Spleen (tissue), 11 donors: Measurements from ENCODE around the gene WASL. TPM values are rescaled to one million over a fixed set of nuclear protein-coding genes. Genes with fewer than 3 reads are reported as not detected.

Source experiments
- DNase-seq: peaks from one replicate; pipeline ENCODE4 v3.0.0-alpha.2; 2020
- H3K27ac ChIP-seq, 8 donors: fragments of 200-600 bp; sonication (generic) in 7 of 8; 1 replicate in 4 of 8; 2 replicates in 4 of 8; pipeline versions ENCODE4 v1.5.0 to v1.8.0; 2016 to 2021; ENCODE audit warnings: inconsistent platforms in 4 of 8, mild to moderate bottlenecking in 4 of 8, moderate library complexity in 1 of 8
- H3K27me3 ChIP-seq, 7 donors: fragments of 200-600 bp; sonication (generic) in 6 of 7; replicated peaks in 1 of 7; 1 replicate in 4 of 7; 2 replicates in 3 of 7; pipeline versions ENCODE4 v1.5.0 to v1.8.0; 2016 to 2021; ENCODE audit warnings: inconsistent platforms in 3 of 7, mild to moderate bottlenecking in 1 of 7
- H3K36me3 ChIP-seq, 6 donors: fragments of 200-600 bp; sonication (generic) in 5 of 6; 1 replicate in 4 of 6; 2 replicates in 2 of 6; pipeline versions ENCODE4 v1.5.0 to v1.8.0; 2016 to 2021; ENCODE audit warnings: inconsistent platforms in 2 of 6
- H3K4me1 ChIP-seq, 6 donors: fragments of 200-600 bp; sonication (generic) in 5 of 6; 1 replicate in 3 of 6; 2 replicates in 3 of 6; pipeline versions ENCODE4 v1.5.0 to v1.8.0; 2016 to 2021; ENCODE audit warnings: inconsistent platforms in 3 of 6
- H3K4me3 ChIP-seq, 8 donors: fragments of 200-600 bp; sonication (generic) in 7 of 8; 1 replicate in 4 of 8; 2 replicates in 4 of 8; pipeline versions ENCODE4 v1.5.0 to v1.8.0; 2016 to 2021; ENCODE audit warnings: inconsistent platforms in 4 of 8, mild to moderate bottlenecking in 4 of 8, moderate library complexity in 2 of 8
- H3K9me3 ChIP-seq, 8 donors: fragments of 200-600 bp; sonication (generic) in 7 of 8; 1 replicate in 4 of 8; 2 replicates in 4 of 8; pipeline versions ENCODE4 v1.5.0 to v1.8.0; 2016 to 2021; ENCODE audit warnings: inconsistent platforms in 4 of 8
- POLR2A ChIP-seq, 3 donors: fragments of 450-650 bp; IDR thresholded peaks; one replicate each; pipeline ENCODE4 v1.5.1; 2017; ENCODE audit warnings: antibody characterized with exemption in 3 of 3, mild to moderate bottlenecking in 1 of 3
- POLR2AphosphoS5 ChIP-seq, 3 donors: sonication (generic); formaldehyde crosslinking; IDR thresholded peaks; one replicate each; pipeline ENCODE4 v1.5.1; 2017; ENCODE audit warnings: antibody characterized with exemption in 3 of 3
- WGBS, 5 donors: extraction: QIAGEN DNeasy Blood & Tissue Kit in 3 of 5; methylation state at CpG; one replicate each; pipeline versions ENCODE4 v1.1.5 to v1.1.7; 2013 to 2018; 5-methylcytosine and 5-hydroxymethylcytosine counted together
- intact Hi-C: fragments of 100-400 bp; cut with DNase I; formaldehyde crosslinking; loops from one replicate; pipeline ENCODE4 v1.15.0; 2023; ENCODE audit warnings: low total_unique reads
- polyA plus RNA-seq, 3 donors: library from polyadenylated mRNA; stranded (reverse); fragments of 200-250 nt; gene quantifications; one replicate each; pipeline ENCODE4 v1.2.1, GENCODE V29; 2013
- total RNA-seq, 7 donors: library from RNA; depleted of rRNA in 3 of 7; stranded (reverse); fragments of >200 nt in 3 of 7; fragmentation: NEBNext Ultra II Directional in 4 of 7; extraction: Animal tissue kit (Norgen Biotek cat#: 25700) in 4 of 7; gene quantifications; one replicate each; pipeline versions ENCODE4 v1.1.0 to v1.2.1, GENCODE V29; 2016 to 2021
- TF ChIP-seq, protein P1 (sequence below), 11 experiments: fragments of 200-600 bp in 7 of 11; fragments of 450-650 bp in 4 of 11; sonication (generic) in 4 of 11; IDR thresholded peaks in 8 of 11; conservative IDR thresholded peaks in 3 of 11; 1 replicate in 7 of 11; 2 replicates in 4 of 11; pipeline versions ENCODE4 v1.4.0 to v1.8.0; 2016 to 2021; ENCODE audit warnings: antibody characterized with exemption in 11 of 11, inconsistent platforms in 4 of 11, mild to moderate bottlenecking in 1 of 11
- donor health status: healthy with polysubstance abuse.
- donor health status: DM: no; HTN: no; CAD: no; lungs with moderate emphysema.
- donor health status: DM: no; HTN: no; CAD: no.
- donor health status: Bipolar disorder and iron deficiency.
- donor health status: healthy.
- donor health status: DM: no; HTN: no; CAD: no.
- donor health status: DM: yes; HTN: yes; CAD: no.

Gene WASL
- total and polyA plus RNA-seq, 10 donors = 5.3 to 31.0 (median 26.3) TPM

DNA sequence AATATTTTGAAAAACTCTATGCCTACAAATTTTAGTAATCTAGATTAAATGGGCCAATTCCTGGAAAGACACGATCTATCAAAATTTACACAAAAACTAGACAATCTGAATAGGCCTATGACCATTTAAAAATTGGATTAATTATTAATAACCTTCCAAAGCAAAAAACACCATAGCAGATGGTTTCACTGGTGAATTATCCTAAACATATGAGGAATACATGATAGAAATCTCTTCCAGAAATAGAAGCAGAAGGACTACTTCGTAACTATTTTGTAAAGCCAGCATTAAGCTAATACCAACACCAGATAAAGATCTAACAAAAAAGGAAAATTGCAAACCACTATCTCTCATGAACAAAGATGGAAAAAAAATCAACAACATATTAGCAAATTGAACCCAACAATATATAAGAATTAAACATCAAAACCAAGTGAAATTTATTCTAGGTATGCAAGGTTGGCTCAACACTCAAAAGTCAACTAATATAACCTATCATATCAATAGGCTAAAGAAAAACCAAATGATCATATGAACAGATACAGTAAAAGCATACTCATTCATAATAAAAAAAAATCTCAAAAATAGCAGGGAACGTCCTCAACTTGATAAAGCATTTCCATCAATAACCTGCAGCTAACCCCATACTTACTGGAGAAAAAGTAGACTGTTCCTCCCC, 16.3 kb downstream of the WASL start:
- H3K4me1 ChIP-seq = peaks cover 0 to 6% (median 0%) of the 10 kb centered on the region in 6 donors
- intact Hi-C loops = no loop called here
- no peak for DNase-seq
- H3K4me3 ChIP-seq = no peak overlapping the region
- WGBS, 5 donors = 91 to 99% (median 97%) methylated on average over 3 of the region's 3 CpGs
- H3K36me3 ChIP-seq = peaks cover 0 to 6% (median 0%) of the 10 kb centered on the region in 6 donors
- no peaks in the 10 kb centered on the region for H3K27me3 ChIP-seq
- TF ChIP-seq POLR2AphosphoS5 (IDR thresholded peaks at IDR 0.05) (no peak), POLR2A (IDR thresholded peaks at IDR 0.05) (no peak)
- TF ChIP-seq, protein P1, sequence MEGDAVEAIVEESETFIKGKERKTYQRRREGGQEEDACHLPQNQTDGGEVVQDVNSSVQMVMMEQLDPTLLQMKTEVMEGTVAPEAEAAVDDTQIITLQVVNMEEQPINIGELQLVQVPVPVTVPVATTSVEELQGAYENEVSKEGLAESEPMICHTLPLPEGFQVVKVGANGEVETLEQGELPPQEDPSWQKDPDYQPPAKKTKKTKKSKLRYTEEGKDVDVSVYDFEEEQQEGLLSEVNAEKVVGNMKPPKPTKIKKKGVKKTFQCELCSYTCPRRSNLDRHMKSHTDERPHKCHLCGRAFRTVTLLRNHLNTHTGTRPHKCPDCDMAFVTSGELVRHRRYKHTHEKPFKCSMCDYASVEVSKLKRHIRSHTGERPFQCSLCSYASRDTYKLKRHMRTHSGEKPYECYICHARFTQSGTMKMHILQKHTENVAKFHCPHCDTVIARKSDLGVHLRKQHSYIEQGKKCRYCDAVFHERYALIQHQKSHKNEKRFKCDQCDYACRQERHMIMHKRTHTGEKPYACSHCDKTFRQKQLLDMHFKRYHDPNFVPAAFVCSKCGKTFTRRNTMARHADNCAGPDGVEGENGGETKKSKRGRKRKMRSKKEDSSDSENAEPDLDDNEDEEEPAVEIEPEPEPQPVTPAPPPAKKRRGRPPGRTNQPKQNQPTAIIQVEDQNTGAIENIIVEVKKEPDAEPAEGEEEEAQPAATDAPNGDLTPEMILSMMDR (IDR thresholded peaks at IDR 0.05 in 8 of 11, conservative IDR thresholded peaks at IDR 0.05 in 3 of 11) = no peak
- H3K9me3 ChIP-seq = peaks cover 0 to 53% (median 43%) of the 10 kb centered on the region in 8 donors
- no peak overlapping the region for H3K27ac ChIP-seq

DNA sequence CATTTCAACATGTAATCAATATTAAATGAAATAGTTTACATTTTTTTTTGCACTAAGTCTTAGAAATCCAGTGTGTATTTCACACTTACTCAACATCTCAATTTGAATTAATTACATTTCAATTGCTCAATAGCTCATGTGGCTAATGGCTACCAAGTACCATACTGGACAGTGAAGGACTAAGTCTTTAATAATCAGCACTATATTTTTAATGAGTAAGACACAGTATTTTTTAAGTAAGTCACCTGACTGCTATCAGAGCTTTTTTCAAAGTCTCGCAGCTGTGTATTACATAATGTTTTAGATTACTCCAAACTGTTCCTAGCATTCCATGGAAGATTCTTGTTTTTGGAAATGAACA, 19.6 kb downstream of the WASL start:
- Histone ChIP-seq H3K27ac (no peak overlapping the region), H3K9me3 (peaks cover 0 to 20% (median 14%) of the 10 kb centered on the region in 8 donors), H3K4me3 (no peak overlapping the region), H3K36me3 (peaks cover 0 to 6% (median 0%) of the 10 kb centered on the region in 6 donors), H3K27me3 (no peaks in the 10 kb centered on the region), H3K4me1 (peaks cover 9 to 37% (median 22%) of the 10 kb centered on the region in 6 donors)
- no peak for TF ChIP-seq POLR2A (IDR thresholded peaks at IDR 0.05)
- TF ChIP-seq, protein P1 (IDR thresholded peaks at IDR 0.05 in 8 of 11, conservative IDR thresholded peaks at IDR 0.05 in 3 of 11) = no peak
- TF ChIP-seq POLR2AphosphoS5 (IDR thresholded peaks at IDR 0.05) = no peak
- no peak for DNase-seq
- intact Hi-C loops = no loop called here
- 83 to 96% (median 94%) methylated on average over 1 of the region's 1 CpG for WGBS, 5 donors

DNA sequence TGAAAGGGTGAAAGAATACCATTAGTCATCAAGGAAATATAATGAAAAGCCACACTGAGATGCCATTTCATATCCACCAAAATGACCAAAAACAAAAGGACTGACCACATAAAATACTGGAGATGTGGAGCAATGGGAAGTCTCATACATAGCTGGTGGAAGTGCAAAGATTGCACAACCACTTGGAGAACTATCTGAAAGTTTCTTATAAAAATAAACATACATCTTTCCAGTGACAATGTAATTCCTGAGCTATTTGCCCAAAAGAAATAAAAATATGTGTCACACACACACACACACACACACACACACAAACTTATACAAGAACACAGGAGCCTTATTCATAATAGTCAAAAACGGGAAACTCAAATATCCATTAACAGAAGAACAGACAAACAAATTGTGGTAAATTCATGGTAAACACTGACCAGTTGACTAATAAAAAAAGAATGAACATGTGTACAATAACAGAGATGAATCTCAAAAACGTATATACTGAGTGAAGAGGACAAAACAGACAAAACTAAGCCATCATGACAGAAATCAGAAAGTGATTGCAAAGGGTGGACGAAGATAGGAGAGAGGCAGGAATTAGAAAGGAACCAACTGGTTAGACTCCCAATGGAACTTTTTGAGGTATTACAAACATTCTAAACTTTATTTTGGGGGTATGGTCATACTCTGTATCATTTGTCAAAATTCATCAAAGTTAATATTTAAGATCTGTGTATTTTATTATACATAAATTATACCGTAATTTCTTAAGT, 21.5 kb downstream of the WASL start:
- 75 to 88% (median 83%) methylated on average over 4 of the region's 4 CpGs for WGBS, 5 donors
- Histone ChIP-seq H3K4me3 (no peak overlapping the region), H3K4me1 (peaks cover 9 to 55% (median 31%) of the 10 kb centered on the region in 6 donors)

More for the DNA sequence above, 21.5 kb downstream of the WASL start:
- Histone ChIP-seq H3K9me3 (peaks cover 0 to 6% (median 2%) of the 10 kb centered on the region in 8 donors), H3K36me3 (peaks cover 0 to 6% (median 0%) of the 10 kb centered on the region in 6 donors), H3K27me3 (no peaks in the 10 kb centered on the region), H3K27ac (no peak overlapping the region)
- no peak for DNase-seq
- intact Hi-C loops = no loop called here
- TF ChIP-seq POLR2A (IDR thresholded peaks at IDR 0.05) = no peak
- TF ChIP-seq, protein P1 (IDR thresholded peaks at IDR 0.05 in 8 of 11, conservative IDR thresholded peaks at IDR 0.05 in 3 of 11) = no peak
- no peak for TF ChIP-seq POLR2AphosphoS5 (IDR thresholded peaks at IDR 0.05)
